Measurements from ENCODE around the gene THRB.

DNA sequence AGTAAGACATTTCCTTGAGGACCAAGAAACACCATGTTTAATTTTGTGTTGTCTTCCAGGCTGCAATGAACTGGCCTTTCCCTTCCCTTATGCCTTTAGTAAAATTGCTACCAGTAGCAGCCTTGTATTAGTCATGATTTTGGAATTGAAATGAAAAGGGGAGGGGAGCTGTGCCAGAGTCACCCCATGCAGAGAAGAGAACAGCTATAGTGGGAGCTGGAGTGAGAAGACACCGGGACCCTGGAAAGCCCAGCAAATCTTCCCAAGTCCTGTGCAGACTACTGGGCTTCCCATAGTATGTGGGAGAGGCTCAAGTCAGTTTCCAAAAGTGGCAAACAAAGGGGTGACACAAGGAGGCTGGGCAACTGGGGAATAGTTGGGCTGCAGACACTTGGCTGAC lies 371.1 kb downstream of the THRB start:
- TF ChIP-seq CTCF (IDR thresholded peaks at IDR 0.05) (no peak), POLR2A (IDR thresholded peaks at IDR 0.05) (no peak)
